Measurements from ENCODE around the gene ERC1.

The ERC1 gene

DNA sequence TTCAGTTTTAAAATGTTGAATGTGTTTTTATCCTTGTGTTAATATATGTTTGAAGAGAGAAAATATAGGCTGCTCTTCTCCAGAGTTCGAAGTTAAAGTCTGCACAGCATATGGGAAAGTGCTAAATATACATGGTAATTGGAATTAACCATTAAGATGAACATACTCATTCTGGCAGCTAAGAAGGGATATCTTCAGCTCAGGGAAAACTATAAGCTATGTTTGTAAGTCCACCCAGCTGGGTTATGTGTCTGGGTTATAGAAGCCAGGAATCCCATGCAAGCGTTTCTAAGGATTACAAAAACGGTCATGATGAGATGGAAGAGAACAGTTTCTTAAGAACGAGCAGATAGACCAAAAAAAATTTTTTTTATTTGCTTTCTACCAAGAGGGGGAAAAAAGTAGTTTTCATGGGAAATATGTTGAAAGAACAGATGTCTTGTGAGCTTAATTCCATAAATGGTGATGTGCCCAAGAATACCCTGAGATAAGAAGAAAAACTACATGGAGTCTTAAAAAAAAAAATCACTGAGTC is 404.5 kb downstream of the ERC1 start:
- no peak overlapping the region for H3K27ac ChIP-seq

DNA sequence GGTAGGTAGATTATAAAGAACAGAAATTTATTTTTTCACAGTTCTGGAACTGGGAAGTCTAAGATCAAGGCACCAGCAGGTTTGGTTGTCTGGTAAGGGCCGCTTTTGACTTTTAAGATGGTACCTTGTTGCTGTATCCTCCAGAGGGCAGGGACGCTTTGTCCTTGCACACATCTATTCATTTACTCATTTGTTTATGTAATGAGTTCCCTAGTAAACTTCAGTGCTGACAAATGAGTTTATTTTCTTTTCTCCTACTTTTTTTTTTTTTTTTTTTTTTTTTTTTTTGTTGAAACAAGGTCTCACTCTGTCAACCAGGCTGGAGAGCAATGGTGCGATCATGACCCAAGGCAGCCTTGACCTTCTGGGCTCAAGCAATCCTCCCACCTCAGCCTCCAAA is 407.6 kb downstream of the ERC1 start:
- no peak overlapping the region for H3K4me3 ChIP-seq
- no peaks in the 10 kb centered on the region for H3K27me3 ChIP-seq
- no peaks in the 10 kb centered on the region for H3K36me3 ChIP-seq
- no peaks in the 10 kb centered on the region for H3K9me3 ChIP-seq
- H3K4me1 ChIP-seq: no peaks in the 10 kb centered on the region
- no peak overlapping the region for H3K4me2 ChIP-seq
- no peak overlapping the region for H3K27ac ChIP-seq
- H3K9ac ChIP-seq: no peak overlapping the region
- TF ChIP-seq Cebpa-rat (IDR thresholded peaks at IDR 0.05): no peak
- no peaks in the 10 kb centered on the region for H4K20me1 ChIP-seq

More for the DNA sequence above, 404.5 kb downstream of the ERC1 start:
- no peaks in the 10 kb centered on the region for H3K9me3 ChIP-seq
- H3K4me2 ChIP-seq: no peak overlapping the region
- no peak for TF ChIP-seq Cebpa-rat (IDR thresholded peaks at IDR 0.05)
- H3K9ac ChIP-seq: no peak overlapping the region
- no peaks in the 10 kb centered on the region for H4K20me1 ChIP-seq
- peaks cover 13% of the 10 kb centered on the region for H3K4me1 ChIP-seq
- no peaks in the 10 kb centered on the region for H3K27me3 ChIP-seq
- no peaks in the 10 kb centered on the region; the same call in 1 of the 2 replicates for H3K36me3 ChIP-seq
- H3K4me3 ChIP-seq: no peak overlapping the region

DNA sequence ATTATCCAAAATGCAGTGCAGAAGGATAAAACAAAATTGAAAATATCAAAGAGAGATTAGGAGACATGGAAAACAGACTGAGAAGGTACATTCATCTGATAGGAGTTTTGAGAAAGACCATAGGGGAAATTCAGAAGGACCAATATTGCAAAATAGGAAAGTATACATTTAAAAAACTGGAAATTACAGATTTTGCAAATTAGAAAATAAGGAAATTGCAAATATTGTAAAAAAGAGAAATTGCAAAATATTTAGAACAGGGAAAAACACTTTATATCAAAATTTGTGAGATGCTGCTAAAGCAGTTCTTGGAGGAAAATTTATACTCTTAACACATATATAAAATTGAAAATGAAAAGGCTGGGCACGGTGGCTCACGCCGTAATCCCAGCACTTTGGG is 410.9 kb downstream of the ERC1 start:
- no peak overlapping the region for H3K4me3 ChIP-seq
- no peak overlapping the region for H3K9ac ChIP-seq
- H3K36me3 ChIP-seq: no peaks in the 10 kb centered on the region
- no peak overlapping the region for H3K4me2 ChIP-seq
- H3K9me3 ChIP-seq: no peaks in the 10 kb centered on the region
- H3K4me1 ChIP-seq: no peaks in the 10 kb centered on the region
- H4K20me1 ChIP-seq: no peaks in the 10 kb centered on the region
- H3K27me3 ChIP-seq: no peaks in the 10 kb centered on the region
- no peak overlapping the region for H3K27ac ChIP-seq
- no peak for TF ChIP-seq Cebpa-rat (IDR thresholded peaks at IDR 0.05)

DNA sequence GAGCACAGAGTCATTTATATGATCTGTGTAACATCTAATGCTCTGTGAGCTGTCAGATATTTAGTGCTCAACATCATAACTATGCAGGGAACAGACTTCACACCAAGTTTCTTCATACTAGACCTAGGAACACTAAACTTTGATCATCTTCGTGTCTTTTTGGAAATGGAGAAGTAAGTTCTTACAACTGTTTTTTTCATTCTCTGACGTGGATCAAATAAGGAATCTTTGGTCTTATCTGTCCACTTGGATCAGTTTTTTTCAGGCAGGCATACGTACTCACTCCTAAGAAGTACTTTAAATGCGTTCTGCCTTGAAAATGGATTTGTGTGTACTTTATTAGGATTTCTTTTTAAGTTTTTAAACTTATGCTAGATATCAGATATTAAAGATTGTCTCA is 412.4 kb downstream of the ERC1 start:
- Histone ChIP-seq H3K36me3 (no peaks in the 10 kb centered on the region; the same call in 1 of the 2 replicates), H4K20me1 (no peaks in the 10 kb centered on the region), H3K4me2 (no peak overlapping the region), H3K4me1 (no peaks in the 10 kb centered on the region), H3K27ac (no peak overlapping the region), H3K4me3 (no peak overlapping the region), H3K9me3 (no peaks in the 10 kb centered on the region), H3K9ac (no peak overlapping the region), H3K27me3 (no peaks in the 10 kb centered on the region)
- TF ChIP-seq Cebpa-rat (IDR thresholded peaks at IDR 0.05): no peak

DNA sequence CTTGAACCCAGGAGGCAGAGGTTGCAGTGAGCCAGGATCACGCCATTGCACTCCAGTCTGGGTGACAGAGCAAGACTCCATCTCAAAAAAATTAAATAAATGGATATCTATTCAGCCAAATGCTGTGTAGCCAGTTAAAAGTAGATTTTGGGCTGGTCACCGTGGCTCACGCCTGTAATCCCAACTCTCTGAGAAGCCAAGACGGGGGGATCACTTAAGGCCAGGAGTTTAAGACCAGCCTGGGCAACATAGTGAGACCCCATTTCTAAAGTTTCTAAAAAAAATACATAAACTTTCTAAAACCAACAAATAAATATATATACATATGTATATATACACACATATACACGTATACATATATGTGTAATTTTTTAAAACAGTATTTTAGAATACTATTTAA is 414.6 kb downstream of the ERC1 start:
- Histone ChIP-seq H3K27me3 (no peaks in the 10 kb centered on the region), H3K36me3 (peaks cover 13% of the 10 kb centered on the region; the same call in 1 of the 2 replicates), H4K20me1 (no peaks in the 10 kb centered on the region)

DNA sequence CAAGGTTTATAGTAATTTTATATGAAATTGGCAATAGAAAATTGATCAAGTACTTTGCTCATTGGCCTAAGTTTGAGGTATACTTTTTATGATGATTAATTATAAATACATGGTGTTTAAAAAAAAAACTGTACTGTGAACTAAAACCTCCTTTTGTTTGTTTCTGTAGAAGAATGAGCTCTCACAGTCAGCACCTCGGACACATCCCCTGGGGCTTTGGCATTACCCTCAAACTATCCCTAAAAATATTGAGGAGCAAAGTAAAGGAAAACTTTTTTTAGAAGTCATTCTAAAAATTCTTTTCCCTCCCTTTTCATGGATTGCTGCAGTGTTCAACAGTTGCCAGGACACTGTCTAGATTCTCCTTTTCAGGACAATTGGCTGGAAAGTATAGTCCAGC is 419.8 kb downstream of the ERC1 start:
- Histone ChIP-seq H3K27me3 (no peaks in the 10 kb centered on the region), H3K4me2 (no peak overlapping the region), H3K4me1 (no peaks in the 10 kb centered on the region), H3K27ac (no peak overlapping the region), H4K20me1 (no peaks in the 10 kb centered on the region), H3K9ac (no peak overlapping the region), H3K36me3 (peaks cover 39% of the 10 kb centered on the region), H3K9me3 (no peaks in the 10 kb centered on the region), H3K4me3 (no peak overlapping the region)
- no peak for TF ChIP-seq Cebpa-rat (IDR thresholded peaks at IDR 0.05)

More for the DNA sequence above, 414.6 kb downstream of the ERC1 start:
- H3K9ac ChIP-seq: no peak overlapping the region
- H3K4me1 ChIP-seq: no peaks in the 10 kb centered on the region
- H3K27ac ChIP-seq: no peak overlapping the region
- no peak overlapping the region for H3K4me2 ChIP-seq
- no peak for TF ChIP-seq Cebpa-rat (IDR thresholded peaks at IDR 0.05)
- no peaks in the 10 kb centered on the region for H3K9me3 ChIP-seq
- H3K4me3 ChIP-seq: no peak overlapping the region

DNA sequence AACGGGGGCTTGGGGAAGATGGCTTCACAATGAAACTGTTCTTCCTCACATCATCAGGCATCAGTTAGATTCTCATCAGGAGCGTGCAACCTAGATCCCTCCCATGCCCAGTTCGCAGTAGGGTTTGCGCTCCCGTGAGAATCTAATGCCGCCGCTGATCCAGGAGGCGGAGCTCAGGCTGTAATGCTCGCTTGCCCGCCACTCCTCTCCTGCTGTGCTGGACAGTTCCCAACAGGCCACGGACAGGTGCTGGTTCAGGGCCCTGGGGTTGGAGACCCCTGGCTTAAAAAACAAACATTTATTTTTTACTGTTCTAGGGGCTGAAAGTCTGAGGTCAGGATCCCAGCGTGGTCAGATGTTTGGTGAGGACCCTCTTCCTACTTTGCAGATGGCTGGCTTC is 422.9 kb downstream of the ERC1 start:
- Histone ChIP-seq H3K27ac (no peak overlapping the region), H4K20me1 (no peaks in the 10 kb centered on the region), H3K4me3 (no peak overlapping the region), H3K4me1 (no peaks in the 10 kb centered on the region), H3K36me3 (peaks cover 39% of the 10 kb centered on the region), H3K9ac (no peak overlapping the region), H3K4me2 (no peak overlapping the region), H3K27me3 (no peaks in the 10 kb centered on the region), H3K9me3 (no peaks in the 10 kb centered on the region)
- no peak for TF ChIP-seq Cebpa-rat (IDR thresholded peaks at IDR 0.05)

DNA sequence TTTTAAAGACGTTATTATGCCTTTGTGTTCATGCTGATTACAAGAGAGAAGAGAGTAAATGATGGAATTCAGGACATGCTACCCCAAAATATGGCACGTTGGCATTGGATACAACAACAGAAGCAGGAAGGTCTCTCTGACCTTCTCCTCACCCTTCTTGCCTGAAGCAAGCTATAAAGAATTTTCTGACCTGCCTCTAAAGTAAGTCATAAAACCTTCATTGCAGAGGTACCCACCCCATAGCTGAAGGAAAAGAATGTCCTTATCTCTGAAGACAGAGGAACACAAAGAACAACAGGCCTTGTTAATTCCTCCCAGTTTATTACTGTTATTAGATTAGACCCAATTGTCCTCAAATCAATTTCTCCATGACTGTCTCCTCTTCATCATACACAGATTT is 427.1 kb downstream of the ERC1 start:
- TF ChIP-seq Cebpa-rat (IDR thresholded peaks at IDR 0.05): no peak
- Histone ChIP-seq H3K36me3 (peaks cover 24% of the 10 kb centered on the region), H3K4me2 (no peak overlapping the region), H3K9ac (no peak overlapping the region), H3K27ac (no peak overlapping the region), H4K20me1 (no peaks in the 10 kb centered on the region), H3K9me3 (peaks cover 31% of the 10 kb centered on the region), H3K4me1 (no peaks in the 10 kb centered on the region), H3K27me3 (no peaks in the 10 kb centered on the region), H3K4me3 (no peak overlapping the region)

DNA sequence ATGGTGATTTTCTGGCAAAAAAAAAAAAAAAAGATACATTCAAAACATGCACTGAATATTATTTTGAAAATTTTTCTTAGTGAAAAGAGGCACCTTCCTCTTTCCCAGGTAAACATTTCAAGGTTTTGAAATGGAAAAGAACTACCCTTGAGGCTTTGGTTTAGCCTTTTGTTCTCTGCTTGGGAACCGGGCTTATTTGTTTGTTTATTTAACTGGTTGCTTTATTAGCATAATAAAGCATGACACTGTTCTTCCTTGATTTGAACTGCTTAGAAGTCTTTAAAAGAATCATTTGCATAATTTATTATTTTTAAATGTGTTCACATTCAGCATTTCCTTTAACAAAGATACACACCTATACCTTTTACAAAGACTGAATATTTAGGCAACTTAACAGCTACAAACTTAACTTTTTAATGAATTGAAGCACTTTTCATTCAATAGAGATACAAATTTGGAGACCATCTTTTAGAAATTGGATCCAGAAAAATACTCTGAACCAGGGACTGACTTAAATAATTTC is 428.9 kb downstream of the ERC1 start:
- Histone ChIP-seq H3K9me3 (peaks cover 31% of the 10 kb centered on the region), H3K27me3 (no peaks in the 10 kb centered on the region), H3K4me2 (no peak overlapping the region), H3K36me3 (peaks cover 19% of the 10 kb centered on the region), H3K9ac (no peak overlapping the region), H3K4me3 (no peak overlapping the region), H3K4me1 (no peaks in the 10 kb centered on the region), H4K20me1 (no peaks in the 10 kb centered on the region), H3K27ac (no peak overlapping the region)
- TF ChIP-seq Cebpa-rat (IDR thresholded peaks at IDR 0.05): no peak

DNA sequence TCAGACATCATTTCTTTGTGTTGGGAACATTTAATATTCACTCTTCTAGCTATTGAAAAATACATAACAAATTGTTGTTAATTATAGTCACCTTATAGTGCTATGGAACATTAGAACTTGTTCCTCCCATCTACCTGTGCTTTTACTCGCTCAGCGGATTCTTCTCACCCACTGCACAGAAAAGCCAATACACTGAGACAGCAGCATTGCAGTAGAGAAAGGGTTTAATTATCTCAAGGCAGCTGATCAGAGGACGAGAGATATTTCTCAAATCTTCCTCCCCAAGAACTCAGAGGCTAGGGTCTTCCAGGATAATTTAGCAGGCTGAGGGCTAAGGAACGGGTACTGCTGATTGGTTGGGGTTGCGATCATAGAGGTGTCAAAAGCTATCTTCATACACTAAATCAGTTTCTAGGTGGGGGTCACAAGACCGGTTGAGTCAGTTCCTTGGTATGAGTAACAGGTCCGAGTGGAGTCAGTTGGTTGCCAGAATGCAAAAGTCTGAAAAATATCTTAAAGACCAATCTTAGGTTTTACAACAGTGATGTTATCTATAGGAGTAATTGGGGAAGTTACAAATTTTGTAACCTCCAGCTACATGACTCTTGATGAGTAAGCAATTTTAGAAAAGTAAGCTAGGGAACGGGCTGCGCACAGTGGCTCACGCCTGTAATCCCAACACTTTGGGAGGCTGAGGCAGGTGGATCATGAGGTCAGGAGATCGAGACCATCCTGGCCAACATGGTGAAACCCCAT is 430.2 kb downstream of the ERC1 start:
- TF ChIP-seq Cebpa-rat (IDR thresholded peaks at IDR 0.05): no peak
- no peak overlapping the region for H3K4me2 ChIP-seq
- H3K9ac ChIP-seq: no peak overlapping the region

More for the DNA sequence above, 430.2 kb downstream of the ERC1 start:
- Histone ChIP-seq H3K27me3 (no peaks in the 10 kb centered on the region), H3K27ac (no peak overlapping the region), H3K4me3 (no peak overlapping the region), H3K36me3 (peaks cover 15% of the 10 kb centered on the region), H3K4me1 (no peaks in the 10 kb centered on the region), H4K20me1 (no peaks in the 10 kb centered on the region), H3K9me3 (peaks cover 31% of the 10 kb centered on the region)
